Left renal cortex interstitium (tissue), 4 donors: ENCODE results near the gene FREM2. TPM values are rescaled to one million over a fixed set of nuclear protein-coding genes. Genes with fewer than 3 reads are reported as not detected.
A peak's percentile ranks its signal among the peaks of the same experiment; 100 is the strongest.

ENCODE experiments used
- DNase-seq, 4 donors: peaks; one replicate each; pipeline ENCODE4 v3.0.0-alpha.2; 2013; ENCODE audit warnings: low read depth in 4 of 4, low spot score in 2 of 4, missing footprints in 1 of 4
- polyA plus RNA-seq, 4 donors: library from polyadenylated mRNA; unstranded; fragments of 120-200 nt; gene quantifications; one replicate each; pipeline ENCODE4 v1.2.1, GENCODE V29; 2013; ENCODE audit not compliant: insufficient read length in 4 of 4

Gene FREM2
- polyA plus RNA-seq, 4 donors = 38.7 to 46.7 (median 42.0) TPM

GRCh38 chr13:38819053-38819452, 132.2 kb downstream of the FREM2 start:
- peak in 3 of 4 donors; percentile 7 to 28 (median 24) for DNase-seq

DNA sequence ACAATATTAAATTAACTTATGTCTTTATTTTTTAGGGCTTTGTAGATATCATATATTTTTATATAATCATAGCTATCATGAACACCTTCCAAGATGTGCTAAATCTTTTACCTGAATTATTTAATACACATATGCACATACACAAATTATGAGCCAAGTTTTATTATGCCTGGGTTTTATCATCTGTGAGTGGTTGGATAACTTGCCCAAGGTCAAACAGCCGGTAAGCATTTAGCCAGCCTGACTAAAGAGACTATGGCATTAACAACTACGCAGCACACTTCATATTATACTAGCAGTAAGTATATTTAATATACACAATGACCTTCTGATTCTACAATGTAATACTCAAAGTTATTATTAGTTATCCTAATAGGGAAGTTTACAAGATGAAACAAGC, 132.7 kb downstream of the FREM2 start:
- DNase-seq = no peak

- no peak for DNase-seq
These were observed 135.1 kb downstream of the FREM2 start for GRCh38 chr13:38821770-38822551.

DNA sequence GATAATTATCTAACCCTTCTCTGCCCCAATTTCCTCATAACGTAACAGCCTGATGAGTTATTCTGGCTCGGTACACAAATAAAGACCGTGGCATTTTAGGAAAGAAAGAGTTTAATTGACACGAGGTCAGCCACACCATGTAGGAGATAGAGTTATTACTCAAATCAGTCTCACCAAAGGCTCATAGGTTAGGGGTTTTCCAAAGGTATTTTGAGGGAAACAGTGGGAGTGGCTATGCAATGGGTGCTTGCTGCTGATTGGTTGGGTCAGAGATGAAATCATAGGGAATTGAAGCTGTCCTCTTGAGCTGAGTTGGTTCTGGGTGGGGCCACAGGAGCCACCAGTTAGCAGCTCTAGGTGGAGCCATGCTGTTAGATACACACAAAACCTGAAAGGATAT, 137.5 kb downstream of the FREM2 start:
- no peak for DNase-seq

DNA sequence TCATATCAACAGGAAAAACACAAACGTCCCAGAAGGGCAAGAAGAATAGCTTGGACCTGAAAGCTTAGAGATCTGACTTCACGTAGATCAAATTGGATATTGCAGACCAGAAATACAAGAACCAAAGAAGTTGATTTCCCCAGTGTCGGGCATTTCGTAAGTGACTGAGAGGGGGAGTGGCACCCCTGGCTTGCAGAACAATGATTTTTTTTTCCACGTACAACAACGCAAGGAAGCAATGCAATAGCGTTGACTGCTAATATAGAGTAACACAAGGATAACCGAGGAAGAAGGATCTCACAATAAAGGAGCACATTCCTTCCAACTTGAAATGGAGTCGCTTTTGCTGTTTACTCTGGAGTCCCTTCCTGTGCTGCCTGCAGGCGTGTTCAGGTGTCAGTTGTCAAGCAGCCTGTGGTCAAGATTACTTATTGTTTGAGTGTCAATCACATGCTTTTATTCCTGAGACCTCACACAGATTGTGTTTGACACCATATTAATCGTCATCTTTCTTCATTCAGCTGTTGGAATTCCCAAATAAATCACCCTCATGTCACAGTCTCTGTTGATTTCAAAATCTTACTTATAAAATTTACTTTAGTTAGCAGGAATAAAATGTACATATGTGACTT, 139.4 kb downstream of the FREM2 start:
- DNase-seq = no peak

- DNase-seq = no peak
These were observed 143.7 kb downstream of the FREM2 start for GRCh38 chr13:38830442-38831045.

- no peak for DNase-seq
These were observed 157.7 kb downstream of the FREM2 start for GRCh38 chr13:38844581-38844980.

- no peak for DNase-seq
These were observed 161.5 kb downstream of the FREM2 start for GRCh38 chr13:38848360-38848759.

DNA sequence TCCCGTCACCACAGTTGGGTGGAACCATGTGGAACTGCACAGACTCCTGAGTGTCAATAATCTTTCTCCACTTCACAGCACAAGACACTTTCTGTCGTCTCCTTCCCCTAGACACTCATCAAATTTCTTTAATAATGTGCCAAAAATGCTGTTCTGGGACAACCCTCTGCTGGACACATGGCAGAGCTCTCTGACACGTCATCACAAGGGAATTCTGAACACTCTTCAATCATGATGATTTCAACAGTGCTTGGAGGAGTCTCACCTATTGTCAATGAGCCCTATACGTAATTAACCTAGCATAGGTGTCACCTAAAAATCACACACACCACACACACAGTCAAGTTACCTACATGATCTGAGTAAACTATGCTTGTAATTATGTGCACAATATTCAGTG, 162.4 kb downstream of the FREM2 start:
- DNase-seq = no peak

- DNase-seq = no peak
These were observed 164.2 kb downstream of the FREM2 start for GRCh38 chr13:38850868-38851626.

DNA sequence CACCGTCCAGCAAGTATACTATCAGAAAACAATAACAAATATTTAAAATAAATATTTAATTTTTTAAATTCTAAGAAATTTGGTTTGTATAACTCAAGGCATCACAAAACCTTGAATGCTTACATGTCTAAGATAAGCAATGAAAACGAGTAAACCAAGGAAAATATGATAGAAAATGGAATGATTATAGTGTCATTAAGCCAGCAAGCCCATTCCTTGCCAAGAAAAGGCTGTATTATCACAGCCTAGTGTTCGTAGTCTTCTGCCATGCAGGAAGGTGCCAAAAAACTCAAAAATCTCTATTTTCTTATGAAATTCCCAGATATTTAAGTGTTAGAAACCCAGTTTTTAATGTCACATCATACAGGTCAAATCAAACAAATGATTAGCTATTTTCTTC, 167.3 kb downstream of the FREM2 start:
- DNase-seq = no peak

- DNase-seq = no peak
These were observed 169.2 kb downstream of the FREM2 start for GRCh38 chr13:38856065-38856464.

GRCh38 chr13:38862443-38862842, 175.6 kb downstream of the FREM2 start:
- DNase-seq = no peak

DNA sequence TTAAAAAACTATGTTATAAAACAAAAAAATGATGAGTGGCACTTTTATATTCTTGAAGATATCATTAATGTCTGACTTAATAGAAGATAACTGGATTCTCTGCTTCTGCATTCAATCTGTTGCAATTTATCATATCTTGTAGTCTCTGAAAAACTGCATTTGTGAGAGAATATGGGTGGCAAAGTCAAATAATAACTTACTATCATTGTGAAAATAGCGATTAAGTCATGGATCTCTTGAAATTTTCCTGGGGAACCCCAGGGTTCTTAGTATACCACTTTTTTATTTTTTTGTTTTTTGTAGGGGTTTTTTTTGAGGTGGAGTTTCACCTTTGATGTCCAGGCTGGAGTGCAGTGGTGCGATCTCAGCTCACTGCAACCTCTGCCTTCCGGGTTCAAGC, 176.7 kb downstream of the FREM2 start:
- DNase-seq = no peak

DNA sequence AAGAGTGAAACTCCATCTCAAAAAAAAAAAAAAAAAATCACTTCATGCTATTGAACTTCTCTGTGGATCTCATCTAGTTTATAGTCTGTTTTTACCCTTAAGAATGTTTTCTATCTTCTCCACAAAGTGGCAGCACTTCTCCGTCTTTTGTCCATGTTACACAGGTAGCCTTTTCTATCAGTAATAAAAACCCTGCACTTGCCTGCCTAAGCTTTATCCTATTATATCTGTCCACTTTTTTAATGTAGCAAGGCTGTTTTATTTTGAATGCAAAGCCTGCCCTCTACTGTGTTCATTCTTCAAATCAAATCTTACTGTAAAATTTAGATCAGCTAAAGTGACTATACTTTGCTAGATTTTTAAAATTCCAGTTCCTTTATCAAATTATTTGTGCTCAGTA, 179.8 kb downstream of the FREM2 start:
- DNase-seq = no peak

DNA sequence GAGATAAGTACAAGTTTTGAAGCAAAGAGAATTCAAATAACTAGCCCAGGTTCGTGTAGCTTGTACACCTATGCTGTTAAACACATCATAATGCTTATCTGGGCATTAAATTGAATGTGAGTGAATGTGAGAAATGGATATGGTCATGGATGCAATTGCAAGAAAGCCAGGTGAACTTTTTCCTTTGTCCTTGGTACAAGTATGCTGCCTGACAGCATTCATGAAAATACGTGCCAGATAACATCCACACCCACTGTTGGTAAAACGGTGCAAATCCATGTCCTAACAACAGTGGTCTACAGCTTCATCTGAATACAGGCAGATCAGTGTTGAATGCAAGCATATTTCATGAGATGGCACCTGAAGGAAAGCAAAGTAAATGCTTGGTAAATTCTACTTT, 181.5 kb downstream of the FREM2 start:
- no peak for DNase-seq

DNA sequence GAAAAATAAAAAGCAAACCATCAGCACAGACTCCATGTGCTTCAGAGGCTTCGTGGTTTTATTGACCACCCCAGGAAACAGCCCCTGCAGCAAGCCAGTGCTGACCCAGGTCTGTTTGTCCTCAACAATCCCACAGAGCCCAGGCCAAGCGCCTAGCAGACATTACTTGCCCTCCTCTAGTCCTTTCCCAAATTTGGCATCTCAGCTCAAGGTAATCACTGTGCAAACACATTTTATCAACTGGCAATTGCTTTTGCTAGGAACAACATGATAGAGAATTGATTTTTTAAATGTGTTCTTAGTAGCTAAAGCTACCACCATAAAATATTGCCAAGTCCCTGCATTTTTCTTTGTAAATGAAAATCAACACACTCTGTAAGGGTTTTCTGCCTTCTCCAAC, 182.0 kb downstream of the FREM2 start:
- DNase-seq = no peak

- no peak for DNase-seq
These were observed 184.4 kb downstream of the FREM2 start for GRCh38 chr13:38871275-38871674.

DNA sequence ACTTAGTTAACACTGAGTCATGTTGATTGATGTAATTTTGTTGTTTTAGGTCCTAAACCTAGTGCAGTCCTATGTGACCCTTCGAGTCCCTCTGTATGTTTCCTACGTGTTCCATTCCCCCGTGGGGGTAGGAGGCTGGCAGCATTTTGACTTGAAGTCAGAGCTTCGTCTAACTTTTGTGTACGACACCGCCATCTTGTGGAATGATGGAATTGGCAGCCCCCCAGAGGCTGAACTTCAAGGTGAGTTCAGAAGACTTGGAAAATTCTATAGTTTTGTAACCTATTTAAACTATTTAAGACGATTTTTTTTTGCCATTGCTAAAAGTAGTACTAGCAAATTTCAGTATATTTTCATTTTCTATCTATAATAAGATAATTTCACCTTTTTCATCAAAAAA, 185.8 kb downstream of the FREM2 start:
- peak in 2 of 4 donors; percentile 24 to 28 for DNase-seq

- DNase-seq = no peak
These were observed 188.5 kb downstream of the FREM2 start for GRCh38 chr13:38875186-38875875.

- peak in 1 of 4 donors; percentile 23 for DNase-seq
These were observed 192.4 kb downstream of the FREM2 start for GRCh38 chr13:38879278-38879677.
